ENCODE measurements around the gene ASNSD1.
A peak's percentile ranks its signal among the peaks of the same experiment; 100 is the strongest.
"Not testable (repeated sequence)": the region's sequence is repeated elsewhere in the genome, so short reads cannot be mapped to it uniquely, and the experiment has no call there.

Gene ASNSD1

GRCh38 chr2:189683348-189683747, 22.1 kb downstream of the ASNSD1 start:
- DNase-seq (ENCODE audit: insufficient read length, low spot score) (no peak), FAIRE-seq (no peak)

GRCh38 chr2:189684811-189685210, 23.6 kb downstream of the ASNSD1 start:
- FAIRE-seq (no peak), DNase-seq (ENCODE audit: insufficient read length, low spot score) (no peak)

DNA sequence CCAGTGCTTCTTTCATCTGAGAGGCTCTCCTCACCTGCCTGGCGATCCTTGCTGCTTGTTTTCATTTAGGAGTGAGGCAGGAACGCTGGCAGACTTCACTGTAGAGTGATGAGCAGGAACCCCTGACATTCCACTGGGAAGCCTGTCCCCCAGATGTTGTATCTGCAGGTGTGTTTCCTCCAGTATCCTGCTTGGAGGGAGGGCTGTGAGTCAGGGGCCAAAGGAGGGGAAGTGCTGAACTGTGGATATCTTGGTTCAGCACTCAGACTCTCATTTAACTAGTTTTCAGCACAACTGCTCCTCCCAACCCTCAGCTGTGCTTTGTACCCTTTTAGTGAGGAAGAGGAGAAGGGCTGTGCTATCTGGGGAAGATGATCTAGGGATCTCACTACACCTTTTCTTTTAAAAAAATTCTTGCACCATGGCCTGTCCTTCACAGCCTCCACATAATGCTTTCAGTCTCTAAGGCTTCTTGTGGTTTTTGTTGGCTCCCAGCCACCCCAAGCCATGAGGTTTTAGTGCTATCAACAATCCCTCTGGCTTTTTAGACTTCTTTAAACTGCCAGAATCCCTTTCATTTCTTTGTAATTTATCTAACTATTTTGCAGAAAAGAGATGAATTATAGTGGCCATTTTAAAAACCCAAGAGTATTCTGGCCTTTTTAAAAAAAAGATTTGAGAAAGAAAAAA, 24.4 kb downstream of the ASNSD1 start:
- DNase-seq (ENCODE audit: insufficient read length, low spot score): no peak
- FAIRE-seq: peak; percentile 55

DNA sequence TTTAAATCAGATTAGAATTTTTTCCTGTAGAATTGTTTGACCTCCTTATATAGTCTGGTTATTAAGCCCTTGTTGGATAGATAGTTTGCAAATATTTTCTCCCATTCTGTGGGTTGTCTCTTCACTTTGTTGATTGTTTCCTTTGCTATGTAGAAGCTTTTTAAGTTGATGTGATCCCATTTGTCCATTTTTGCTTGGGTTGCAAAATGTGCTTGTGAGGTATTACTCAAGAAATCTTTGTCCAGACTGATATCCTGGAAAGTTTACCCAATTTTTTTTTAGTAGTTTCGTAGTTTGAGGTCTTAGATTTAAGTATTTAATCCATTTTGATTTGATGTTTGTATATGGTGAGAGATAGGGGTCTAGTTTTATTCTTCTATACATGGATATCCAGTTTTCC, 26.5 kb downstream of the ASNSD1 start:
- not testable (repeated sequence) for FAIRE-seq; DNase-seq (ENCODE audit: insufficient read length, low spot score)

- DNase-seq (ENCODE audit: insufficient read length, low spot score) (no peak), FAIRE-seq (no peak)
These were observed 35.0 kb downstream of the ASNSD1 start for GRCh38 chr2:189696223-189696622.

GRCh38 chr2:189698020-189698887, 37.0 kb downstream of the ASNSD1 start:
- DNase-seq (ENCODE audit: insufficient read length, low spot score) (no peak), FAIRE-seq (peak; percentile 40)

DNA sequence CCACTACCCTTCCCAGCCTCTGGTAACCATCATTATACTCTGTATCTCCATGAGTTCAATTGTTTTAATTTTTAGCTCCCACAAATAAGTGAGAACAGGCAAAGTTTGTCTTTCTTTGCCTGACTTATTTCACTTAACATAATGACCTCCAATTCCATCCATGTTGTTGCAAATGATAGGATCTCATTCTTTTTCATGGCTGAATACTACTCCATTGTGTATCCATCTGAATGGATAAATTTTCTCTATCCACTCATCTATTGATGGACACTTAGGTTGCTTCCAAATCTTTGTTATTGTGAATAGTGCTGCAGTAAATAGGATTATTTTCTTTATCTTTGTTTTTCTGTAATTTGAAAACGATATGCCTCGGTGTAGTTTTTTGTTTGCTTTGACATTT, 39.4 kb downstream of the ASNSD1 start:
- FAIRE-seq (no peak), DNase-seq (ENCODE audit: insufficient read length, low spot score) (no peak)

GRCh38 chr2:189702071-189702470, 40.8 kb downstream of the ASNSD1 start:
- DNase-seq (ENCODE audit: insufficient read length, low spot score) (no peak), FAIRE-seq (peak; percentile 18)

- no peak for DNase-seq (ENCODE audit: insufficient read length, low spot score)
- no peak for FAIRE-seq
These were observed 48.4 kb downstream of the ASNSD1 start for GRCh38 chr2:189709501-189710221.

GRCh38 chr2:189717593-189717992, 56.3 kb downstream of the ASNSD1 start:
- not testable (repeated sequence) for FAIRE-seq; DNase-seq (ENCODE audit: insufficient read length, low spot score)

GRCh38 chr2:189719571-189719970, 58.3 kb downstream of the ASNSD1 start:
- FAIRE-seq (no peak), DNase-seq (ENCODE audit: insufficient read length, low spot score) (no peak)
